Measurements from ENCODE around the gene RINL. TPM values are rescaled to one million over a fixed set of nuclear protein-coding genes. Genes with fewer than 3 reads are reported as not detected.
"Not testable (repeated sequence)": the region's sequence is repeated elsewhere in the genome, so short reads cannot be mapped to it uniquely, and the experiment has no call there.

The RINL gene
- total and polyA plus RNA-seq, 2 of the 8 experiments (the other 6 are each of a cell fraction or from before 2014, with no cell fraction given): 11.1 to 11.9 TPM

DNA sequence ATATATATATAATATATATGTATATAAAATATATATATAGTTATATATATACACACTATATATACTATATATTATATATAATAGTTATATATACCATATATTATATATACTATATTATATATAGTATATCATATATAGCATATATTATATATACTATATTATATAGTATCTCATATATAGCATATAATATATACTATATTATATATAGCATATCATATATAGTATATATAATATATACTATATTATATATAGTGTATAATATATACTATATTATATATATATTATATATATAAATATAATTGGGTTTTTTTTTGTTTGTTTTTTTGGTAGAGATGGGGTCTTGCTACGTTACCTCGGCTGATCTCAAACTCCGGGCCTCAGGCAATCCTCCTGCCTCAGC is 16.7 kb downstream of the RINL start (continued):
- TF ChIP-seq, protein P1, sequence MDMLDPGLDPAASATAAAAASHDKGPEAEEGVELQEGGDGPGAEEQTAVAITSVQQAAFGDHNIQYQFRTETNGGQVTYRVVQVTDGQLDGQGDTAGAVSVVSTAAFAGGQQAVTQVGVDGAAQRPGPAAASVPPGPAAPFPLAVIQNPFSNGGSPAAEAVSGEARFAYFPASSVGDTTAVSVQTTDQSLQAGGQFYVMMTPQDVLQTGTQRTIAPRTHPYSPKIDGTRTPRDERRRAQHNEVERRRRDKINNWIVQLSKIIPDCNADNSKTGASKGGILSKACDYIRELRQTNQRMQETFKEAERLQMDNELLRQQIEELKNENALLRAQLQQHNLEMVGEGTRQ (IDR thresholded peaks at IDR 0.05; ENCODE audit: low read length): no peak
- no peak for TF ChIP-seq GTF2F1 (IDR thresholded peaks at IDR 0.05; ENCODE audit: borderline replicate concordance, low read depth, low read length)
- no peak for TF ChIP-seq FOSL1 (IDR thresholded peaks at IDR 0.05; ENCODE audit: insufficient read depth, low read depth, low read length)
- no peak for TF ChIP-seq PHF8 (conservative IDR thresholded peaks at IDR 0.05; ENCODE audit: low read depth, low read length)

DNA sequence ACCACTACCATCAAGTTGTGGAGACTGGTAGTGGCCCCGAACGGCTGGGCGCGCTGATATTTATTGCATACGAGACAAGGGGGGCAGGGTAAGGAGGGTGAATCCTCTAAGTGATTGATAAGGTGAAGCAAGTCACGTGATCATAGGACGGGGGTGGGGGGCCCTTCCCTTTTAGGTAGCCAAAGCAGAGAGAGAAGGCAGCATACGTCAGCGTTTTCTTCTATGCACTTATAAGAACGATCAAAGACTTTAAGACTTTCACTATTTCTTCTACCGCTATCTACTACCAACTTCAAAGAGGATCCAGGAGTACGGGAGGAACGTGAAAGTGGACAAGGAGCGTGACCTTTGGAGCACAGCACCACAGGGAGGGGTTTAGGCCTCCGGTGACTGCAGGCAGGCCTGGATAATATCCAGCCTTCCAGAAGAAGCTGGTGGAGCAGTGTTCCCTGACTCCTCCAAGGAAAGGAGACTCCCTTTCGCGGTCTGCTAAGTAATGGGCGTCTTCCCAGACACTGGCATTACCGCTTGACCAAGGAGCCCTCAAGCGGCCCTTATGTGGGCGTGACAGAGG is 18.4 kb downstream of the RINL start:
- H3K36me3 ChIP-seq (ENCODE audit: control insufficient read depth in 2 of 4, insufficient read depth in 4 of 4, low read length in 3 of 4); H3K27ac ChIP-seq (ENCODE audit: low read depth, low read length); H3K79me2 ChIP-seq (ENCODE audit: control insufficient read depth in 1 of 2, insufficient read depth in 2 of 2, low read length in 2 of 2); H2BK5ac ChIP-seq (ENCODE audit: low read depth, low read length); DNase-seq (ENCODE audit: low read depth in 1 of 2, low spot score in 2 of 2); H2BK120ac ChIP-seq (replicated peaks; ENCODE audit: low read depth, low read length); H3K27me3 ChIP-seq (replicated peaks in 1 of 4; ENCODE audit: control insufficient read depth in 3 of 4, extremely low read depth in 1 of 4, insufficient read depth in 3 of 4, low read length in 3 of 4); H4K5ac ChIP-seq (ENCODE audit: insufficient read length, low read depth, low read length); H2BK20ac ChIP-seq (ENCODE audit: low read length); H2BK12ac ChIP-seq (ENCODE audit: low read depth, low read length); H3K56ac ChIP-seq (replicated peaks; ENCODE audit: insufficient read length, low read depth, low read length); H3K4me1 ChIP-seq (replicated peaks in 1 of 4; ENCODE audit: control insufficient read depth in 3 of 4, insufficient read depth in 4 of 4, low read length in 3 of 4); H3K79me1 ChIP-seq (ENCODE audit: low read depth, low read length); H4K20me1 ChIP-seq (replicated peaks in 1 of 2; ENCODE audit: control insufficient read depth in 1 of 2, insufficient read depth in 2 of 2, low read length in 2 of 2); H3K9ac ChIP-seq (replicated peaks in 1 of 4; ENCODE audit: extremely low read depth in 1 of 4, low read depth in 3 of 4, low read length in 3 of 4); H3K14ac ChIP-seq (ENCODE audit: insufficient read length); H4K8ac ChIP-seq (ENCODE audit: extremely low read depth, insufficient read depth, low read length); FAIRE-seq; H2AK5ac ChIP-seq (ENCODE audit: low read depth, low read length); H3K4ac ChIP-seq (replicated peaks; ENCODE audit: insufficient read length, low read depth, low read length); H3K18ac ChIP-seq (ENCODE audit: extremely low read depth, low read length); H3K23me2 ChIP-seq (ENCODE audit: low read depth, low read length); H3K9me3 ChIP-seq (ENCODE audit: insufficient read depth in 2 of 2, low read depth in 1 of 2, low read length in 1 of 2); H3K4me2 ChIP-seq (ENCODE audit: insufficient read depth in 1 of 2, low read depth in 2 of 2, low read length in 2 of 2); H2BK15ac ChIP-seq (ENCODE audit: low read length); H3K23ac ChIP-seq (ENCODE audit: insufficient read length); H2AFZ ChIP-seq (ENCODE audit: low read length); H3K4me3 ChIP-seq (ENCODE audit: extremely low read depth in 1 of 4, insufficient read depth in 2 of 4, low read depth in 3 of 4, low read length in 4 of 4); H4K91ac ChIP-seq (replicated peaks; ENCODE audit: insufficient read length, low read length): not testable (repeated sequence)
- WGBS, 2 experiments (ENCODE audit: extremely low coverage in 1 of 2, insufficient coverage in 1 of 2, insufficient read length in 1 of 2, insufficient replicate concordance in 2 of 2, low coverage in 1 of 2, low lambda C conversion rate in 2 of 2, missing lambda C conversion rate in 1 of 2): 91% methylated on average over 21 of the region's 21 CpGs; no CpG with 5 or more reads in 1 of the 2 experiments
- ChIA-PET POLR2A (ENCODE audit: partially characterized antibody) (interaction anchor here (0.7 to 4.1 kb wide), 5 partner anchors 9 to 460 kb away, joined by 3 to 14 read pairs (median 3); partner anchors contain the start of genes HNRNPL, MRPS12 and SARS2), CTCF (ENCODE audit: partially characterized antibody) (interaction anchor here (0.6 to 1.6 kb wide), 8 partner anchors 9 to 116 kb away, joined by 3 to 7 read pairs (median 3); no protein-coding TSS in a partner anchor)

Measured in H1 (cell line).